Muscle layer of duodenum (tissue), 2 donors: ENCODE results near the gene AIP.

ENCODE experiments used
- H3K27ac ChIP-seq: one replicate; pipeline ENCODE4 v1.7.0; 2013; ENCODE audit warnings: mild to moderate bottlenecking, low read length
- H3K27me3 ChIP-seq: one replicate; pipeline ENCODE4 v1.7.0; 2013; ENCODE audit warnings: low read depth, mild to moderate bottlenecking, control low read depth, low read length
- H3K36me3 ChIP-seq, 2 donors: one replicate each; pipeline ENCODE4 v1.7.0; 2013; ENCODE audit warnings: low read length in 2 of 2, control low read depth in 1 of 2, mild to moderate bottlenecking in 1 of 2; ENCODE audit not compliant: insufficient read depth in 2 of 2, control insufficient read depth in 1 of 2
- H3K4me1 ChIP-seq, 2 donors: one replicate each; pipeline ENCODE4 v1.7.0; 2013; ENCODE audit warnings: low read length in 2 of 2, mild to moderate bottlenecking in 2 of 2, control low read depth in 1 of 2, moderate library complexity in 1 of 2; ENCODE audit not compliant: insufficient read depth in 2 of 2, control insufficient read depth in 1 of 2
- H3K4me3 ChIP-seq, 2 donors: one replicate each; pipeline ENCODE4 v1.7.0; 2013; ENCODE audit warnings: low read length in 2 of 2, low read depth in 1 of 2, mild to moderate bottlenecking in 1 of 2
- H3K9me3 ChIP-seq, 2 donors: one replicate each; pipeline ENCODE4 v1.7.0; 2013; ENCODE audit warnings: low read length in 2 of 2, control low read depth in 1 of 2, mild to moderate bottlenecking in 1 of 2; ENCODE audit not compliant: control insufficient read depth in 1 of 2
- donor health status: healthy.

Gene AIP

DNA sequence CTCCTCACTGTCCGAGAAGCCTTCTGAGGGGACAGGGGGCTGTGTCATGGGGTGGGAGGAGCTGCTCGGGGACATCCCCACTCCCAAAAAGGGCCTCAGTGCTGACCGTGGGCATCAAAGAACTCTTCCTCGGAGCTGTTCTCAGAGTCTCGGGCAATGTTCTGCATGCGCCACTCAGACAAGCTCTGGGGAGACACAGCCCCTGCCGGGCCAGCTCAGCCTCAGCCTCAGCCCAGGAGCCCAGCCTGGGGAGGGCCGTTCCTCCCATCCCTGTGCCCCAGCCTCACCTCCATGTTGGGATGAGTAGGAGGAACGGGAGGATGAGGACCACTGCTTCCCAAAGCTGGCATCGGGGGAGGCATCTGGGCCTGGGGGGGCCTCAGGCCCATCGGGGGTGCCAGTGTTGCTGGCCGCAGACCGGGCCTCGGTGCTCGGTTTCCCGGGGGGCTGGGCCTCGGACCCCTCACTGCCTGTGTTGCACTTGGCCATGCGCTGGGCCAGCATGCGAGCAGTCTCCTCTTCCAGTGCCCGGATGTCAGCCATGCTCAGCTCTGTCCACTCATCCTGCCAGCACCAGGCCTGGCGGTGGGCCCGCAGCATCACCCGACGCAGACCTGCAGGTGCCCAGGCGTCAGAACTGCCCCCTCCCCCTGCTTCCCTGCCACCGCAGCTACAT lies 17.1 kb downstream of the AIP start:
- peaks cover 7 to 42% of the 10 kb centered on the region in 2 donors for H3K36me3 ChIP-seq
- H3K9me3 ChIP-seq: no peaks in the 10 kb centered on the region
- H3K4me3 ChIP-seq: no peak overlapping the region

DNA sequence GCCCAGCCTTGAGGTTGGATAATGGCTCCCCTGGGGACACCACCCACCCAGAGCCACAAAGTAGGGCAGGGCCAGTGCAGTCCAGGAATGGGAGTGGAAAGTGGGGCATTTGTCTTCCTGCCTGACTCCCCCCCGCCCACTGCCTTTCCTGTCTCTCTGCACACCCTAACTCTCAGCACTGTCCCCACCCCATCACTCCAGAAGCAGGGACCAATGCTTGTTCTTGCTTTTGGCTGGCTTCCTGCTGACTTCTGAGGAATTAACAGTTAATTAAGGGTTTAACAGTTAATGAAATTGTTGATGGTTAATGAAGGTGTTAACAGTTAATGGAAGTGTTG lies 17.6 kb downstream of the AIP start:
- no peak overlapping the region for H3K27ac ChIP-seq
- H3K27me3 ChIP-seq: no peaks in the 10 kb centered on the region
- peaks cover 7 to 37% of the 10 kb centered on the region in 2 donors for H3K36me3 ChIP-seq
- no peak overlapping the region for H3K4me3 ChIP-seq
- no peaks in the 10 kb centered on the region for H3K9me3 ChIP-seq
- peaks cover 0 to 14% of the 10 kb centered on the region in 2 donors for H3K4me1 ChIP-seq

More for the DNA sequence above, 17.1 kb downstream of the AIP start:
- Histone ChIP-seq H3K4me1 (peaks cover 0 to 11% of the 10 kb centered on the region in 2 donors), H3K27me3 (no peaks in the 10 kb centered on the region), H3K27ac (no peak overlapping the region)

DNA sequence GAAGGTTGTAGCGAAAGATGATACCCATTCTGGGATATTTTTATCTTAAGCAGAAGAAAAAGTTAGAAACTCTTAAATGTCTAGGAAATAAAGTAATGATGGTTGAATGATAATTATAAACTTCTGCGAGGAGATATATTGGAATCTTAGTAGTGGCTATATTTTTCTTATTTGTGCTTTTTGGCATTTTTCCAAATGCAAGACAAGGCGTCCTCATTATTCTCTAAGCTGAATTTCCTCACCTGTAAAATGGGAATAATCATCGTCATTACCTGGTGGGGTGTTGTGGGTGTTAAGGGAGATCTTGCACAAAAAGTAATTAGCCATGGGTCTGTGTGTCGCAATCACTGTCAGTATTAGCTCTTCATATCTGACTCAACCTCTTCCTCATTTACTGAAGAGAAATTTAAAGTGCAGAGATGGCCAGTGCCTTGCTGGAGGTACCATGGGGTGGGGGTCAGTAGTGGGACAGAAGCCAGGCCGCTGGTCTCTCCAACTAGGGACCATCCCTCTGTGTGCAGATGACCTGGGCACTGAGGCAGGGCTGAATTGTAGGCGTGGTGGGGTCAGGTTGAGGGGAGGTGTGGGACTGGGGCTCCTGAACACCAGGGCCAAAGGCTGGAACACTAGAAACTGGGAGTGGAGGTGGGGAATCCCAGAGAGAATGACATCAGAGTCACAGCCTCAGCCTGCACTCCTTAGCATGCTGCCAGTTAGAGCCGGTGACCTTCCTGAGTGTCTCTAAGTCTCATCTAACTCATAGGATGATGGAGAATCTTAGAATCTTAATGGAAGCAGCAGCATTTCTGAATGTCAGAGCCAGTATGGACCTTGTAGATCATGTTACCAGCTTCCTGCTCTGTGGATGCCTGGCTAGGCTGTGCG lies 18.2 kb downstream of the AIP start:
- Histone ChIP-seq H3K36me3 (peaks cover 7 to 31% of the 10 kb centered on the region in 2 donors), H3K4me1 (peaks cover 0 to 20% of the 10 kb centered on the region in 2 donors), H3K27ac (no peak overlapping the region), H3K27me3 (no peaks in the 10 kb centered on the region), H3K4me3 (no peak overlapping the region), H3K9me3 (no peaks in the 10 kb centered on the region)

DNA sequence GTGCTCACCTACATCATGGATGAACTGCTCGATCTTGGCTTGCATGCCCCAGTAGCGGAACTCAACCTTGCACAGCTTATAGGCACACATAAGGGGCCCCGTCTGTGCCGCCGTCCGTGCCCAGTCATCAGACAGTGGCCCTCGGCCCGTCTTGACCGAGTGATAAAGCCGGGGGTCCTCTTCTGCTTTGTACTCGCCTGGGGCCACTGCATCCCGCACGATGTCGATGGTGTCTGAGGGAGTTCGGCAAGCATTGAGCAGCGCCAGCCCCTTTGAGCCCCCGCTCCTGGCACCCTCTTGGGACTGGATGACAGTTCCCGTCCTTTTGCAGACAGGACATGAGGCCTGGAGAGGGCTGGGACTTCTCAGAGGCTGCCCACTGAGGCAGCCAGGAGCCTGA lies 19.0 kb downstream of the AIP start:
- Histone ChIP-seq H3K4me3 (no peak overlapping the region), H3K27ac (no peak overlapping the region), H3K9me3 (no peaks in the 10 kb centered on the region), H3K36me3 (peaks cover 7 to 34% of the 10 kb centered on the region in 2 donors), H3K27me3 (no peaks in the 10 kb centered on the region), H3K4me1 (peaks cover 5 to 28% of the 10 kb centered on the region in 2 donors)

DNA sequence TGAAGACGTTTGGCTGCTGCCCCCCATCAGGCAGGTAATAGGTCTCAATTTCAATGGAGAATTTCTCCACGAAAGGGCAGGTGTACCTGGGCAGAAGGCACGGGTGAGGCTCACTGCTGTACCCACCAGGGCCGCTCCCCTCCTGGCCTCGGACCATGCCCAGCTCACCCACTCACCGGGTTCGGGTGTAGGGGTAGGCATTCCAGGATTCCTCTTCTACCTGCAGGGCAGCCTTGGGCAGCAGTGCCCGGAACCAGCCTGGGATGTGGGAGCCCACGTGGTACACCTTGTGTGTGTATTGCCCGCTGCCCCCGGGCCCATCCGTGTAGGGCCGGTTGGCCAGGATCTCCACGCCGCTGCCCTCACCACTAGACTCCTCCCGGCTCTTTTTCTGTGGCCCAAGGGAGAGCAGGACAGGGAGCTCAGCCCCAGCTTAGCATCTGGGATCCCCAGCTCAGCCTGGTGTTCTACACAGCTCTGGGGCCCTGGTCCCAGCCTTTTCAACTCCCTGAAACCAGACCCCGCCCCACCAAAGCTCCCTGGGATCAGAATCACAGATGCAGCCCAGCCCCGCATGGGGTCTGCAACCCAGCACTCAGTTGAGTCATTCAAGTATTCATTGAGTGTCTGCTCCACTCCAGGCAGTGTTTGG lies 19.6 kb downstream of the AIP start:
- Histone ChIP-seq H3K36me3 (peaks cover 7 to 31% of the 10 kb centered on the region in 2 donors), H3K4me3 (no peak overlapping the region), H3K9me3 (no peaks in the 10 kb centered on the region), H3K4me1 (peaks cover 11 to 34% of the 10 kb centered on the region in 2 donors), H3K27ac (no peak overlapping the region), H3K27me3 (no peaks in the 10 kb centered on the region)

DNA sequence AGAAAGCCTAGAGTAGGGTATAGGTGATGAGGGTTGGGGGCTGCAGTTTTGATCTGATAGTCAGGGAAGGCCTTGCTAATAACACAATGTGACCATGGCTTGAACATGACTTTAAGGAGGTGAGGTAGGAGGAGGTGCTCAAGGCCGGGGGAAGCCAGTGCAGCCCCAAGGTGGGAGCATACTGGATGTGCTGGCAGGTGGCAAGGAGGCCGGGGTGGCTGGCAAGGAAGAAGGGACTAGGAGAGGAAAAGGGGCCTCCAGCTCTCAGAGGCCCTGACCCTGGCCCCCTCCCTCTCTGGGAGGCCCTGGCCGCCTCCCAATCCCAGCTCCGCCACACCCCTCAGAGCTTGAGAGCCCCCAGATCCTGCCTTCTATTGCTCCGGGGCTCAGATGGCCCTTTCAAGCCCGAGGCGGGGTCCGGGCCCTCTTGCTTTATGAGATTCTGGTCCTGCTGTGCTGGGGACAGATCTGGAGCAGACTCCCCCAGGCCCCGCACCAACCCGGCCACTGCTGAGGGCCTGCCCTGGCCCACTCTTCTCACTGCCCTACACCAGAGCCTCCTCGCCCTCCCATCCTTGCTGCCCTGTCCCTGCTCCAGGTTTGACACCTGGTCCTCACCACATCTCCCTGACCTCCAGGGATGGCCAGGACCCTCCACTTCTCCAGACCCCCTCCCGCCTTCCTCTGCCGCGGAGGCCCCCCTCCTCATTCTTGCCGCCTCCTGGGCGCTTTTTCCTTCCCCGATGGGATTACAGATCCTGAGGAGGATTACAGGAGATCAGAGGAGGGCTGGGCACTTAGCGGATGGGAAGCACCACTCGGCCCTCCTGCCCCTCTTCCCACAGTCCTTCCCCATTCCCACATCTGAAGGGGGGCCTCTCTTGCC lies 20.5 kb downstream of the AIP start:
- no peak overlapping the region for H3K27ac ChIP-seq
- peaks cover 11 to 39% of the 10 kb centered on the region in 2 donors for H3K4me1 ChIP-seq
- H3K4me3 ChIP-seq: peak overlapping the region; percentile 7 to 39
- H3K27me3 ChIP-seq: no peaks in the 10 kb centered on the region
- no peaks in the 10 kb centered on the region for H3K9me3 ChIP-seq
- peaks cover 7 to 25% of the 10 kb centered on the region in 2 donors for H3K36me3 ChIP-seq

DNA sequence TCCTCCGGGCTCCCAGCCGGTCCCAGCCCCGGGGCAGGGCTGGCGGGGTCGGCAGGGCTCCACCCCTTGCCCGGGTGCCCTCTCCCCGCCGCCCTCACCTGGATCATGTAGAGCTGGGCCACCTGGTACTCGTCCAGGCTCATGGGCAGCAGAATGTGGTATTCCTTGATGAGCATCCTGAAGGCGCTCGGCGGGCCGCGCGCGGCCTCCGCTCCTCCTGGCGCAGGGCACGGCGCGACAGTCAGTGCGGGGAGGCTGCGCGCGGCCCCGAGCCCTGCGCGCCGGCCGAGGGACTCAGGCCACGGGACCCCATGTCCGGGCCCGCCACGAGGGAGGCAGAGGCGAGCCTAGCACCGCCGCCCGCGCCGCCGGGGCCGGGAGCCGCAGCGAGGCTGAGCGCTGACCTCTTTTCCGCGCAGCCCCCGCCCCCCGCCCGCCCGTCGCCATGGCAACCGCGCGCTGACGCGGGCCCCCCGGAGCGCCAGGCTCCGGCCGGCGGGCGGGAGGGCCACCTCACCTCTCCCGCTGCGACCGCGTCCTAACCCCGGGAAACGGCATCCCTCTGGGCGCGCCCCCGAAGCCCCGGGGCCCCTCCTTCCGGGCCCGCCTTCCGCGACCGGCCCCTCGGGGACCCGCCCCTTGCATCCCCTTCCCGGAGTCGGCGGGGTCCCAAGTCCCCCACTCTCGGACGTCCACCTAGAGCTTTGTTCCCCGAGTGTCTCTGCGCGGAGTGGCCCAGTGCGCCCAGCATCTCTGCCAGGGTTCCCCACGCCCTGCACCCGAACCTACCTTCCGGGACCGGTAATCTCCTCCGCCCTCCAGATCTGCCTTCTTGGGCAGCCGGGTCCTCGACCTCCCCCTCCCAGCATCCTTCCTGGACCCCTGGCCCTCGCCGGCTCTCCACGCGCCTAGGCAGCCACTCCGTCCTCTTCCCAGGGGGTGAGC lies 21.5 kb downstream of the AIP start:
- H3K4me3 ChIP-seq: peak overlapping the region; percentile 66
- H3K9me3 ChIP-seq: no peaks in the 10 kb centered on the region
- peaks cover 11 to 39% of the 10 kb centered on the region in 2 donors for H3K4me1 ChIP-seq
- H3K36me3 ChIP-seq: peaks cover 7 to 21% of the 10 kb centered on the region in 2 donors
- peak overlapping the region; percentile 60 for H3K27ac ChIP-seq
- H3K27me3 ChIP-seq: no peaks in the 10 kb centered on the region

DNA sequence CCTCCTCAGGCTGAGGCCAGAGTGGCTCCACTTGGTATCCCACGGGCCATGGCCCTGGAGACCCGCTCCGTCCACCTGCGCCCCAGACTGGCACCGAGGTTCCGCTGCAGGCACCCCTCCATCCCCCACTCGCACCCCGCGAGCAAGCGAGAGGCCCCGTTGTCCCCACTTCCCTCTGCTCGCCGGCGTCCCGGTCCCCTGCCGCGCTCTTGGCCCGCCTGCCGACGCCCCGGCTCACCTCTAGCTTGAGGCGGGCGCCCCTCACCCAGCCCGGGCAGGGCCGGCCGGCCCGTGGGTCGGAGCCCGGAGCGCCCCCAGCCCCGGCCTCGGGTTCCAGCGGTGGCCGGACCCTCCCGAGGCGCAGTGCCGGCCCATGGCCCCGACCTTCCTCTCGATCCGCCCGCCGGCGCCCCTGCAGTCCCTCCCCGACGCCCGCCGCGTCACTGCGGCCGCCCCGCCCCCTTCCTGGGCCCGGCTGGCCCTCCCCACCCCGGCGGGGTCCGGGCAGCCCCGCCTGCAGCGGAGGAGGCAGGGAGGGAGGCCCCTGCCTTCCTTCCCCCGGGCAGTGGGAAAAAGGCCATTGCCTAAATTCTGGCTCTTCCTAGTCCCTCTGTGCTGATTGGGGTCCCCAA lies 22.2 kb downstream of the AIP start, which contains the start of gene PITPNM1:
Gene PITPNM1, minus strand, starts transcription at position 414 of the 632 bp plus-strand sequence. CDS start 1,183 bp downstream, outside the sequence.
- Histone ChIP-seq H3K4me1 (peaks cover 11 to 39% of the 10 kb centered on the region in 2 donors), H3K9me3 (no peaks in the 10 kb centered on the region)

DNA sequence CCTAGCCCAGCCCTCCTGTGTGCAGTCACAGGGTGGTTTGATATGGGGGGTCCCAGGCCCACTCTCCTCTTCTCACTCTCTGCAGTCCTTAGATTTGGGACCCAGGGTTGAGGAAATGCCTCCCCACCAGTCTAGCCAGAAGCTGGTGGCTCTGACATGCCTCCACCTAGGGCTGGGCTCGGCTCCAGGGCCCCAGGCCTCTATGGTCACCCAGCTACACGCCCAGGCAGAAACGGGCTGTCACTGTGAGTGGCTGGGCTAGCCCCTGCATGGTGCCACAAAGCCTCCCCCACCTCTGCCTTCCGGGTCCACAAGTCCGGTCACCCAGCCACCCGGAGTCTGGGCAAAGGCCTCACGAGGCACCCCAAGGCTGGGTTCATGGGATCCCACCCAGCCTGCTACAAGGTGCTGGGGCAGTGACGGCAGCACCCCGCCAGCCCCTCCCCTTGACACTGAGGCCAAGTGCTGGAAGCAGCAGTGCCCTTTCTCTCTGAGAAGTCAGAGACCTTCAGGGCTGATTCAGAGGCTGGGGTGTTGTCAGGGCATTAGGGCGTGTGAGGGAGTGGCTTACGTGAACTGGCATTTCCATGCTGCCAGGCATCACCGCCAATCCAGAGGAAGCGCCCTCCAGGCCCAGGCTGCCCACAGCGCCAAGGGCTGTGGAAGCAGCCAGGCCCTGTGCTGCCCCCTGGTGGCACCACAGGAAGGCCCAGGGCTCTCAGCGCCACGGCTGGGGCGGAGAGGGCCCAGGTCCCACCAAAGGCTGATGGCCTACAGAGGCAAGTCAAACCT lies 23.0 kb downstream of the AIP start:
- H3K27ac ChIP-seq: peak overlapping the region; percentile 96
- H3K4me3 ChIP-seq: peak overlapping the region; percentile 39 to 66
- H3K4me1 ChIP-seq: peaks cover 11 to 39% of the 10 kb centered on the region in 2 donors
- H3K9me3 ChIP-seq: no peaks in the 10 kb centered on the region
- peaks cover 7 to 16% of the 10 kb centered on the region in 2 donors for H3K36me3 ChIP-seq
- no peaks in the 10 kb centered on the region for H3K27me3 ChIP-seq

More for the DNA sequence above, 22.2 kb downstream of the AIP start, which contains the start of gene PITPNM1:
- peaks cover 7 to 18% of the 10 kb centered on the region in 2 donors for H3K36me3 ChIP-seq
- H3K27ac ChIP-seq: peak within 1 kb of the TSS; percentile 96
- H3K27me3 ChIP-seq: no peaks in the 10 kb centered on the region
- H3K4me3 ChIP-seq: peak within 1 kb of the TSS; percentile 66
